Activated T-cell treated with anti-CD3 and anti-CD28 coated beads, Interleukin-2, amount 50 U/mL, for 72 hours (primary cell): ENCODE data around the gene CHD5. TPM values are rescaled to one million over a fixed set of nuclear protein-coding genes. Genes with fewer than 3 reads are reported as not detected.
"Not testable (repeated sequence)": the region's sequence is repeated elsewhere in the genome, so short reads cannot be mapped to it uniquely, and the experiment has no call there.

Experiments used
- ATAC-seq, 2 donors: fragments of 150-1000 bp; cut with Tn5 transposase; replicated peaks in 1 of 2; 2 replicates each; pipeline ENCODE4 v1.10.0; 2021; ENCODE audit warnings: moderate library complexity in 2 of 2, mild to moderate bottlenecking in 1 of 2
- DNase-seq, 2 donors: peaks; one replicate each; pipeline ENCODE4 v3.0.0; 2021 to 2022; ENCODE audit warnings: mixed read lengths in 1 of 2
- H3K27ac Mint-ChIP-seq: one replicate; pipeline ENCODE4 v1.8.0; 2022; ENCODE audit warnings: mild to moderate bottlenecking, moderate library complexity, mixed read lengths
- H3K27me3 Mint-ChIP-seq: one replicate; pipeline ENCODE4 v1.8.0; 2022; ENCODE audit warnings: low read depth, mixed read lengths
- H3K36me3 Mint-ChIP-seq, 2 donors: one replicate each; pipeline ENCODE4 v1.8.0; 2022; ENCODE audit warnings: mixed read lengths in 2 of 2, mild to moderate bottlenecking in 1 of 2; ENCODE audit not compliant: insufficient read depth in 2 of 2
- H3K4me1 Mint-ChIP-seq: one replicate; pipeline ENCODE4 v1.8.0; 2022; ENCODE audit warnings: low read depth, mixed read lengths
- H3K4me3 Mint-ChIP-seq, 2 donors: one replicate each; pipeline ENCODE4 v1.8.0; 2022; ENCODE audit warnings: mild to moderate bottlenecking in 2 of 2, mixed read lengths in 2 of 2, moderate library complexity in 2 of 2
- H3K9me3 Mint-ChIP-seq, 2 donors: one replicate each; pipeline ENCODE4 v1.8.0; 2022; ENCODE audit warnings: mixed read lengths in 2 of 2
- total RNA-seq, 2 donors: library from RNA; stranded (reverse); gene quantifications; one replicate each; pipeline ENCODE4 v1.2.3, GENCODE V29; 2022

Gene CHD5
- total RNA-seq, 2 donors from 2014 or later: 0.16 to 0.31 TPM

DNA sequence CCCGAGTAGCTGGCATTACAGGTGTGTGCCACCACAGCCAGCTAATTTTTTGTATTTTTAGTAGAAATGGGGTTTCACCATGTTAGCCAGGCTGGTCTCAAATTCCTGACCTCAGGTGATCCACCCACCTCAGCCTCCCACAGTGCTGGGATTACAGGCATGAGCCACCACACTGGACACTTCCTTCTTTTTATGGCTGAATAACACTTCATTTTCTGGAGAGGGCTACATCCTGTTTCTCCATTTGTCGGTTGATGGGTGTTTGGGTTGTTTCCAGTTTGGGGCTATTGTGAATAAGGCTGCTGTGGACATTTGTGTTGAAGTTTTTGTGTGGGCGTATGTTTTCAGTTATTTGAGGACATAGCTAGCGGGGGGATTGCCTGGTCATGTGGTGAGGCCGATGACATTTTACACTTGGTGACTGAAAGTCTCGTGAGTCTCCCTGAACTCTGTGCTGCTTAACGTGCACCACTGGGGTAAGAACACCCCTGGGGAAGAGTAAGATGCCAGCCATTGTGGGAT, 116.5 kb downstream of the CHD5 start:
- H3K27ac Mint-ChIP-seq, H3K36me3 Mint-ChIP-seq, H3K4me3 Mint-ChIP-seq, H3K9me3 Mint-ChIP-seq, ATAC-seq, H3K27me3 Mint-ChIP-seq, DNase-seq, H3K4me1 Mint-ChIP-seq: not testable (repeated sequence)

DNA sequence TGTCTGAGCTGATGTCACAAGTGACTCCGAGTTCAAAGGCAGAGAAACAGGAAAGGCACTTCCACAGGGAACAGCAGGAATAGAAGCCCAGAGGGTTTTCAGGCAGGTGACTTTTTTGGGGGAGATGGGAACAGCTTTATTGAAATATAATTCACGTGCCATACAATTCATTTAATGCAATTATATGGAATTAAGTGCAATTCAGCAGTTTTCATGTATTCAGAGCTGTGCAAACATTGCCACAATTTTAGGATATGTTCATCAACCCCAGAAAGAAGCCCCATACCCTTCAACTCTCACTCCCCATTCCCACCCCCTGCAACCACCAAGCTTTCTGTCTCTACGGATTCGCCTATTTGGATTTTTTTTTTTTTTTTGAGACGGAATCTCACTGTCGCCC, 117.5 kb downstream of the CHD5 start:
- Mint-ChIP-seq H3K9me3 (no peaks in the 10 kb centered on the region), H3K27me3 (no peaks in the 10 kb centered on the region), H3K4me1 (no peaks in the 10 kb centered on the region), H3K4me3 (no peak overlapping the region), H3K36me3 (peaks cover 4 to 6% of the 10 kb centered on the region in 2 donors), H3K27ac (no peak overlapping the region)
- ATAC-seq (no peak), DNase-seq (no peak)

DNA sequence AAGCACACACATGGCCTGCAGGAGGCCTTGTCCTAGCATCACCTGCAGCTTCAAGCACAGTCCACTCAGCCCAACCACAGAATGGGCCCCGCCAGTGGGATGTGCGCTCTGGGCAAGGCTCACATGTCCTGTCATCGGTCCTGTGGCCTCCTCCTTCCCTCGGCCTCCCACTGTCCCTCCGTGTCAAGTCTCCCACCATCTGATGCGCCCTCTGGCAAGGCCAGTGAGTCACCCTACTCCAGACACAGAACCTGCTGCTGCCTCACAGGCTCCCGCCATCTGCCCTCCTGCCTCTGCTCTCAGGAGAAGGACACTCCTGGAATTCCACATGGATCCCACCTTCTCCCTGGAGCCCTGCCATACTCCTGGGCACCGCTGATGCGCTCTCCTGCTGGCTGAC, 120.3 kb downstream of the CHD5 start:
- Mint-ChIP-seq H3K9me3 (no peaks in the 10 kb centered on the region), H3K36me3 (peaks cover 4 to 7% of the 10 kb centered on the region in 2 donors), H3K27me3 (no peaks in the 10 kb centered on the region), H3K4me1 (peaks cover 3% of the 10 kb centered on the region), H3K4me3 (no peak overlapping the region), H3K27ac (no peak overlapping the region)
- ATAC-seq (no peak), DNase-seq (no peak)

DNA sequence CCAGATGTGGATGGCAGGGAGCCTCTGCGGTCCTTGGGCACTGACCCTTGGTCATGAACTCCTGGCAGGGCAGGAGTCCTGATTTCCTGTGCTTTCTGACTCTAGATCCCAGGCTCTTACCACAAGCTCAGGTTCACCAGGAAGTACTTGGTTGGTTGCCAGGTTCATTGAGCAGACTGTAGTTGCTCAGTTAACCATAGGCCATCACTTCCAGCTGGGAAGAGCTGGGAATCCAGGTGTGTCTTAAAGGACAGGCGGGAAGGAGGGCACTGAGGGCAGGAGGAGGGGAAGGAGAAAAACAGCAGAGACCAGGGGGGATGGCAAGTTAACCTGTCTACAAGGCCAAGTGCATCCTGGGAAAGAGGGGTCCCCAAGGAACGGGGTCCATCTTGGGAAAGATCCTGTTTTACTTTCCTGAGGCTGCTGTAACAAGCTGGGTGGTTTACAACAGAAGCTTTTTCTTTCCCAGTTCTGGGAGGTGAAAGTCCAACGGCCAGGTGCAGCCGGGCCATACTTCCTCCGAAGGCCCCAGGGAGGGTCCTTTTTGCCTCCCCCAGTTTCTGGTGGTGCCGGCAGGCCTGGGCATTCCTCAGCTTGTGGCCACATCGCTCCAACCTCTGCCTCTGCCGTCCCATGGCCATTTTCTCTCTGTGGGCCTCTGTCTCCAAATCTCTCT, 122.8 kb downstream of the CHD5 start:
- ATAC-seq: no peak
- no peaks in the 10 kb centered on the region for H3K27me3 Mint-ChIP-seq
- no peak overlapping the region for H3K4me3 Mint-ChIP-seq
- no peak for DNase-seq
- no peaks in the 10 kb centered on the region for H3K9me3 Mint-ChIP-seq
- H3K27ac Mint-ChIP-seq: no peak overlapping the region
- peaks cover 5 to 7% of the 10 kb centered on the region in 2 donors for H3K36me3 Mint-ChIP-seq
- H3K4me1 Mint-ChIP-seq: peaks cover 4% of the 10 kb centered on the region

DNA sequence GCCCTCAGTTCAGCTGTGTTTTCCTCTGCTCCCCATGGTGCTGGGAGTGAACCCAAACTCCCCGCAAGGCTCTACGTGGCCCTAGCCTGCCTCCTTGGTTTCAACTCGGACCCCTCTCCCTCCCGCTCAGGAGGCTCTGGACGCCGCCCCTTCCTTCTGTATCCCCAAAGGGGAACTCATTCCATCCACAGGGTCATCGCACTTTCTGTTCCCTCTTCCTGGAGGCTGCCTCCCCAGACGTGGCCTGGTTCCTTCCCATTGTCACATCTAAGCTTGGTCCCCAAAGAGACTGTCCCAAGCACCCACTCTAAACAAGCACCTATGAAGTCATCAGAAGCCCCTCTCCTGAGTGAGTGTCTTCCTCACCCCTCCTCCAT, 123.6 kb downstream of the CHD5 start:
- no peaks in the 10 kb centered on the region for H3K9me3 Mint-ChIP-seq
- no peaks in the 10 kb centered on the region for H3K27me3 Mint-ChIP-seq
- peaks cover 4% of the 10 kb centered on the region for H3K4me1 Mint-ChIP-seq
- peaks cover 4 to 7% of the 10 kb centered on the region in 2 donors for H3K36me3 Mint-ChIP-seq
- no peak overlapping the region for H3K27ac Mint-ChIP-seq
- no peak for DNase-seq
- ATAC-seq: no peak
- H3K4me3 Mint-ChIP-seq: no peak overlapping the region

DNA sequence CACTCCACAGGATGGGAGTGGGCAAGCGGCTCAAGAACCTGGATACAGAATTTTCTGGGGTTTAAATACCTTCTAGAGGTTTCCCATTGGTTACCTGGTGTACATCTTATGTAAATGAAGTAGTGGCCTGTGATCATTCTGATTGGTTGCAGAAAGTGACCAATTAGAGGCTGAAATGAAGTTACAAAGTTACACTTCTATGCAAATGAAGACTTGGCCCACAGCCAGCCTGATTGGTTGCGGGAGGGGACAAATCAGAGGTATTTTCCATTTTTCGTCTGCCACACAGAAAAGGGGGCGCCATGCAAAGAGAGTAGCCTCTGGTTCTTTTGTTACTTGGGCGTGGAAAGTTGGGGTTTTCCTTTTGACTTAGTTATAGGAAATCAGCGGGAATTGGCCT, 125.5 kb downstream of the CHD5 start:
- no peaks in the 10 kb centered on the region for H3K9me3 Mint-ChIP-seq
- H3K4me3 Mint-ChIP-seq: no peak overlapping the region
- no peaks in the 10 kb centered on the region for H3K27me3 Mint-ChIP-seq
- H3K36me3 Mint-ChIP-seq: peaks cover 1 to 12% of the 10 kb centered on the region in 2 donors
- peaks cover 4% of the 10 kb centered on the region for H3K4me1 Mint-ChIP-seq
- no peak overlapping the region for H3K27ac Mint-ChIP-seq
- ATAC-seq: no peak
- no peak for DNase-seq

DNA sequence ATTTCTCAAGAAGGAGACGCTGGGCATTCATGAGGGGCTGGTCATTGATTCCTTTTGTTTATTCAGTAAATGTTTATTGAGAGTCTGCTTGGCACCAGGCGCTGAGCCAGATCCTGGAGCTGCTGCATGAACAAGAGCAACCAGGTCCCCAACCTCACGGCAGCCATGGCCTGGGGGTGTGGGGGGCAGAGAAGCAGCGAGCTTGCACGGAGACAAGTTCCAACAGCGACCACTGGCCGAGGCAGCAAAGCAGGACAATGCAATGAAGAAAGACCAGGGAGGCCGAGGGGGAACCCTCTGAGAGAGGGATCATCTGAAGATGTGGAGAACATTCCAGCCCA, 126.9 kb downstream of the CHD5 start:
- Mint-ChIP-seq H3K9me3 (no peaks in the 10 kb centered on the region), H3K27ac (peak overlapping the region; percentile 3), H3K27me3 (no peaks in the 10 kb centered on the region), H3K36me3 (peaks cover 2 to 12% of the 10 kb centered on the region in 2 donors), H3K4me1 (peaks cover 4% of the 10 kb centered on the region), H3K4me3 (no peak overlapping the region)
- DNase-seq (no peak), ATAC-seq (no peak)

DNA sequence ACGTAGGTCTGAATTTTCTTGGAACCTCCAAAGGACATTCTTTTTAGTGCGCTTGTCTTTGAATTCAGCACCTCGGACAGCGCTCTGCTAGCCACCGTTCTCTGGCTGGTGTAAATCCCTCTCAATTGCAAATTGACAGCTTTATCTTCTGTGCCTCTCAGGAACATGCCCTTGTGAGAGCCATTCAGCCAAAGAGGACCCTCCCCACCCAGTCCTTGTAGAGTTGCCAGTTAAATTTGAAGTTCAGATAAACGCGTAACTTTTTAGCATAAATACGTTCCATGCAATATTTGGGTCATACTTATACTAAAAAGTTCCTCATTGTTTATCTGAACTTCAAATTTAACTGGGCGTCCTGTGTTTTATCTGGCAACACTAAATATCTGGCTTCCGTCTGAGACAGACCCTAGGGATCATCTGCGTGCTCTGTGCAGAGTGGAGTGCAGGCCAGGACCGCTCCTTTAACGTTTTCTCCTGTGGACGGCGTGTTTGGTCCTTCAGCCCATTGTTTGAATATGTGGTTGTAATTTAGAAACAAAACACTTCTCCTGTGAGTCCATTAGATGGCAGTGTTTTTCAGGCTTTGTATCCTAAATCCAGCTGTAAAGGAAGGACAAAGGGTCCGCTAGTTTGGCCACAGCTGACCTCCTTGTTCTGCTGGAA, 127.4 kb downstream of the CHD5 start:
- DNase-seq: peak; percentile 33 to 40
- Mint-ChIP-seq H3K27me3 (no peaks in the 10 kb centered on the region), H3K4me1 (peaks cover 4% of the 10 kb centered on the region), H3K27ac (no peak overlapping the region), H3K9me3 (no peaks in the 10 kb centered on the region), H3K4me3 (no peak overlapping the region), H3K36me3 (peaks cover 4 to 12% of the 10 kb centered on the region in 2 donors)
- ATAC-seq: no peak

Other genes with a start within 250 kb of the CHD5 start
- 10 to 100 TPM; 12.3 to 14.5 TPM for gene NPHP4, start 187.9 kb downstream of the CHD5 start, total RNA-seq
- 100 to 1,000 TPM; 210 to 232 TPM for gene KCNAB2, start 134.4 kb downstream of the CHD5 start, total RNA-seq
- 100 to 1,000 TPM; 507 to 537 TPM for gene RPL22, start 19.3 kb upstream of the CHD5 start, total RNA-seq
- 10 to 100 TPM in 1 of 2 donors, 1 to 10 TPM in 1; 9.5 to 14.9 TPM for gene RNF207, start 25.8 kb upstream of the CHD5 start, total RNA-seq
- 10 to 100 TPM; 39.5 to 46.9 TPM for gene ICMT, start 55.6 kb upstream of the CHD5 start, total RNA-seq
- not detected for gene HES3, start 63.9 kb upstream of the CHD5 start, total RNA-seq
- gene GPR153, start 80.8 kb upstream of the CHD5 start, total RNA-seq: 1 to 10 TPM in 1 of 2 donors, under 1 TPM in 1; 0.62 to 1.6 TPM
- 10 to 100 TPM; 32.1 to 37.6 TPM for gene ACOT7, start 213.4 kb upstream of the CHD5 start, total RNA-seq
- 1 to 10 TPM in 1 of 2 donors, under 1 TPM in 1; 0.44 to 1.2 TPM for gene HES2, start 239.6 kb upstream of the CHD5 start, total RNA-seq
- gene ESPN, start 244.5 kb upstream of the CHD5 start, total RNA-seq: 1 to 10 TPM; 1.3 to 2.0 TPM